ENCODE measurements around the gene NME4.

DNA sequence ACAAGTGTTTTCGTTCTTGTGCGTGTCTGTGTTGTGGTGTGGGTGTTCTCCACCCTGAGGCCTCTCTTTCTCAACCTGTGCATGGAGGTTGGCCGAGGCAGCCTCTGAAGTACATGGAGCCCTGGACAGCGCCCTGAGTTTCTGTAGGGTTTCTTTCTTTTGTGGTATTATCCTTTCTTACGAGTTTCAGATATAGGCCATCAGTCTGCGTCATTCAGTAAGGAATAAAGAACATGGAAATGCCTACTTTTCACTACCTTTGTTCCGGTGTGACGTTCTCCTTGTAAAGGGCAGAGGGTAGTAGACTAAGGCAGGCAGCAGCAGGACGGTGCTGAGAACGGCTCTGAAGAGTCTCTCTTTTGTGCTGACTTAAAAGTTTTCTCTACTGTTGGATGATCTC is 47.0 kb downstream of the NME4 start:
- TF ChIP-seq, protein P1, sequence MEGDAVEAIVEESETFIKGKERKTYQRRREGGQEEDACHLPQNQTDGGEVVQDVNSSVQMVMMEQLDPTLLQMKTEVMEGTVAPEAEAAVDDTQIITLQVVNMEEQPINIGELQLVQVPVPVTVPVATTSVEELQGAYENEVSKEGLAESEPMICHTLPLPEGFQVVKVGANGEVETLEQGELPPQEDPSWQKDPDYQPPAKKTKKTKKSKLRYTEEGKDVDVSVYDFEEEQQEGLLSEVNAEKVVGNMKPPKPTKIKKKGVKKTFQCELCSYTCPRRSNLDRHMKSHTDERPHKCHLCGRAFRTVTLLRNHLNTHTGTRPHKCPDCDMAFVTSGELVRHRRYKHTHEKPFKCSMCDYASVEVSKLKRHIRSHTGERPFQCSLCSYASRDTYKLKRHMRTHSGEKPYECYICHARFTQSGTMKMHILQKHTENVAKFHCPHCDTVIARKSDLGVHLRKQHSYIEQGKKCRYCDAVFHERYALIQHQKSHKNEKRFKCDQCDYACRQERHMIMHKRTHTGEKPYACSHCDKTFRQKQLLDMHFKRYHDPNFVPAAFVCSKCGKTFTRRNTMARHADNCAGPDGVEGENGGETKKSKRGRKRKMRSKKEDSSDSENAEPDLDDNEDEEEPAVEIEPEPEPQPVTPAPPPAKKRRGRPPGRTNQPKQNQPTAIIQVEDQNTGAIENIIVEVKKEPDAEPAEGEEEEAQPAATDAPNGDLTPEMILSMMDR (IDR thresholded peaks at IDR 0.05), result no peak
- TF ChIP-seq POLR2A (IDR thresholded peaks at IDR 0.05), result no peak
